ENCODE results near the gene KRT32. TPM values are rescaled to one million over a fixed set of nuclear protein-coding genes. Genes with fewer than 3 reads are reported as not detected.

Gene KRT32
- total RNA-seq, 1 donor from 2014 or later: not detected

GRCh38 chr17:41452281-41452680 is 14.9 kb downstream of the KRT32 start:
- Histone ChIP-seq H3K4me2 (no peak overlapping the region), H3K27ac (no peak overlapping the region), H3K4me3 (no peak overlapping the region), H3K9me3 (ENCODE audit: low read depth) (no peaks in the 10 kb centered on the region), H3K9ac (no peak overlapping the region), H2AFZ (replicated peaks) (no peak overlapping the region), H3F3A (ENCODE audit: low read depth) (no peaks in the 10 kb centered on the region), H3K79me2 (ENCODE audit: low read depth) (no peaks in the 10 kb centered on the region), H3K4me1 (no peaks in the 10 kb centered on the region), H3K36me3 (no peaks in the 10 kb centered on the region), H4K20me1 (ENCODE audit: low read depth) (no peaks in the 10 kb centered on the region), H3K27me3 (no peaks in the 10 kb centered on the region)
- TF ChIP-seq EZH2 (IDR thresholded peaks at IDR 0.05) (no peak), EZH2phosphoT487 (IDR thresholded peaks at IDR 0.05) (no peak), CTCF (IDR thresholded peaks at IDR 0.05) (no peak)
- Mint-ChIP-seq H3K4me1 (no peaks in the 10 kb centered on the region), H3K36me3 (no peaks in the 10 kb centered on the region), H3K9me3 (peaks cover 9% of the 10 kb centered on the region), H3K27ac (no peak overlapping the region), H3K27me3 (ENCODE audit: insufficient read depth, low read depth) (peaks cover 6% of the 10 kb centered on the region), H3K4me3 (no peak overlapping the region)
- no peak for DNase-seq (ENCODE audit: low spot score)

GRCh38 chr17:41451154-41451728 is 15.9 kb downstream of the KRT32 start:
- H3K36me3 Mint-ChIP-seq: no peaks in the 10 kb centered on the region
- Histone ChIP-seq H3F3A (ENCODE audit: low read depth) (no peaks in the 10 kb centered on the region), H3K36me3 (no peaks in the 10 kb centered on the region), H3K4me3 (no peak overlapping the region), H3K9ac (no peak overlapping the region), H3K4me2 (no peak overlapping the region), H3K4me1 (no peaks in the 10 kb centered on the region), H3K27me3 (no peaks in the 10 kb centered on the region), H4K20me1 (ENCODE audit: low read depth) (no peaks in the 10 kb centered on the region), H3K27ac (no peak overlapping the region), H2AFZ (replicated peaks) (no peak overlapping the region), H3K79me2 (ENCODE audit: low read depth) (no peaks in the 10 kb centered on the region), H3K9me3 (ENCODE audit: low read depth) (no peaks in the 10 kb centered on the region)
- TF ChIP-seq EZH2phosphoT487 (IDR thresholded peaks at IDR 0.05) (no peak), EZH2 (IDR thresholded peaks at IDR 0.05) (no peak), CTCF (IDR thresholded peaks at IDR 0.05) (no peak)
- no peak for DNase-seq (ENCODE audit: low spot score)
- H3K27ac Mint-ChIP-seq: no peak overlapping the region
- H3K27me3 Mint-ChIP-seq (ENCODE audit: insufficient read depth, low read depth): peaks cover 6% of the 10 kb centered on the region
- no peaks in the 10 kb centered on the region for H3K4me1 Mint-ChIP-seq
- peaks cover 9% of the 10 kb centered on the region for H3K9me3 Mint-ChIP-seq
- no peak overlapping the region for H3K4me3 Mint-ChIP-seq

- H3K27ac Mint-ChIP-seq: no peak overlapping the region
- Histone ChIP-seq H4K20me1 (ENCODE audit: low read depth) (no peaks in the 10 kb centered on the region), H3K4me3 (no peak overlapping the region), H3K4me1 (no peaks in the 10 kb centered on the region), H3K9me3 (ENCODE audit: low read depth) (no peaks in the 10 kb centered on the region), H3K4me2 (no peak overlapping the region), H3K27me3 (no peaks in the 10 kb centered on the region), H3K36me3 (no peaks in the 10 kb centered on the region), H2AFZ (replicated peaks) (no peak overlapping the region), H3K27ac (no peak overlapping the region), H3F3A (ENCODE audit: low read depth) (no peaks in the 10 kb centered on the region), H3K79me2 (ENCODE audit: low read depth) (no peaks in the 10 kb centered on the region), H3K9ac (no peak overlapping the region)
- H3K36me3 Mint-ChIP-seq: no peaks in the 10 kb centered on the region
- peaks cover 9% of the 10 kb centered on the region for H3K9me3 Mint-ChIP-seq
- no peaks in the 10 kb centered on the region for H3K4me1 Mint-ChIP-seq
- no peak overlapping the region for H3K4me3 Mint-ChIP-seq
- no peak for TF ChIP-seq CTCF (IDR thresholded peaks at IDR 0.05)
- TF ChIP-seq EZH2phosphoT487 (IDR thresholded peaks at IDR 0.05): no peak
- TF ChIP-seq EZH2 (IDR thresholded peaks at IDR 0.05): no peak
- no peak for DNase-seq (ENCODE audit: low spot score)
- peaks cover 6% of the 10 kb centered on the region for H3K27me3 Mint-ChIP-seq (ENCODE audit: insufficient read depth, low read depth)
Measured at GRCh38 chr17:41449008-41449407, 18.2 kb downstream of the KRT32 start.
